NCI-H526 (cell line): Measurements from ENCODE around the gene CEP55.

ENCODE experiments used
- DNase-seq, 2 experiments: peaks; one replicate each; lab custom pipeline; 2025; lab: John Stamatoyannopoulos, UW

CEP55 gene

GRCh38 chr10:93469454-93469853, 27.0 kb upstream of the CEP55 start:
- DNase-seq = no peak

- no peak for DNase-seq
Observed at GRCh38 chr10:93471110-93471651, 25.2 kb upstream of the CEP55 start.

GRCh38 chr10:93473161-93473560, 23.3 kb upstream of the CEP55 start:
- no peak for DNase-seq

GRCh38 chr10:93473804-93474472, 22.5 kb upstream of the CEP55 start:
- DNase-seq = no peak

- DNase-seq = no peak
Observed at GRCh38 chr10:93475227-93475626, 21.2 kb upstream of the CEP55 start.

- DNase-seq = no peak
Observed at GRCh38 chr10:93475871-93476270, 20.5 kb upstream of the CEP55 start.

GRCh38 chr10:93476756-93477155, 19.7 kb upstream of the CEP55 start:
- DNase-seq = no peak

GRCh38 chr10:93478873-93479272, 17.5 kb upstream of the CEP55 start:
- no peak for DNase-seq

GRCh38 chr10:93481637-93482144, 14.7 kb upstream of the CEP55 start:
- DNase-seq = no peak

- DNase-seq = peak in 1 of 2 experiments; percentile 63
Observed at GRCh38 chr10:93482145-93482834, 14.1 kb upstream of the CEP55 start, which contains the start of gene MYOF. Gene MYOF (minus strand): TSS chr10:93482334. CDS start chr10:93482194, 140 bp downstream.

- DNase-seq = peak in 1 of 2 experiments; percentile 21
Observed at GRCh38 chr10:93485690-93486089, 10.7 kb upstream of the CEP55 start.

- DNase-seq = peak in 1 of 2 experiments; percentile 6
Observed at GRCh38 chr10:93488956-93489528, 7.4 kb upstream of the CEP55 start.

- no peak for DNase-seq
Observed at GRCh38 chr10:93491602-93492121, 4.8 kb upstream of the CEP55 start.

- no peak for DNase-seq
Observed at GRCh38 chr10:93493162-93493561, 3.2 kb upstream of the CEP55 start.

GRCh38 chr10:93494494-93494893, 1.9 kb upstream of the CEP55 start:
- DNase-seq = no peak

- DNase-seq = peak in 1 of 2 experiments; percentile 36
Observed at GRCh38 chr10:93495654-93496321, 624 bp upstream of the CEP55 start.

- DNase-seq = no peak
Observed at GRCh38 chr10:93498166-93498565, 1.8 kb downstream of the CEP55 start.

- DNase-seq = no peak
Observed at GRCh38 chr10:93501650-93502049, 5.2 kb downstream of the CEP55 start.

GRCh38 chr10:93503075-93503474, 6.7 kb downstream of the CEP55 start:
- no peak for DNase-seq

- DNase-seq = no peak
Observed at GRCh38 chr10:93505075-93505474, 8.7 kb downstream of the CEP55 start.

GRCh38 chr10:93509816-93510215, 13.4 kb downstream of the CEP55 start:
- DNase-seq = no peak

- DNase-seq = no peak
Observed at GRCh38 chr10:93512565-93512964, 16.2 kb downstream of the CEP55 start.
